Activated CD4-positive, CD25-positive, alpha-beta regulatory T cell (primary cell): ENCODE measurements around the gene MTHFD2.
A peak's percentile ranks its signal among the peaks of the same experiment; 100 is the strongest.
"Not testable (repeated sequence)": the region's sequence is repeated elsewhere in the genome, so short reads cannot be mapped to it uniquely, and the experiment has no call there.

ENCODE experiments used
- DNase-seq, 4 experiments: peaks; one replicate each; lab custom pipeline; 2025; lab: John Stamatoyannopoulos, UW

MTHFD2 gene

DNA sequence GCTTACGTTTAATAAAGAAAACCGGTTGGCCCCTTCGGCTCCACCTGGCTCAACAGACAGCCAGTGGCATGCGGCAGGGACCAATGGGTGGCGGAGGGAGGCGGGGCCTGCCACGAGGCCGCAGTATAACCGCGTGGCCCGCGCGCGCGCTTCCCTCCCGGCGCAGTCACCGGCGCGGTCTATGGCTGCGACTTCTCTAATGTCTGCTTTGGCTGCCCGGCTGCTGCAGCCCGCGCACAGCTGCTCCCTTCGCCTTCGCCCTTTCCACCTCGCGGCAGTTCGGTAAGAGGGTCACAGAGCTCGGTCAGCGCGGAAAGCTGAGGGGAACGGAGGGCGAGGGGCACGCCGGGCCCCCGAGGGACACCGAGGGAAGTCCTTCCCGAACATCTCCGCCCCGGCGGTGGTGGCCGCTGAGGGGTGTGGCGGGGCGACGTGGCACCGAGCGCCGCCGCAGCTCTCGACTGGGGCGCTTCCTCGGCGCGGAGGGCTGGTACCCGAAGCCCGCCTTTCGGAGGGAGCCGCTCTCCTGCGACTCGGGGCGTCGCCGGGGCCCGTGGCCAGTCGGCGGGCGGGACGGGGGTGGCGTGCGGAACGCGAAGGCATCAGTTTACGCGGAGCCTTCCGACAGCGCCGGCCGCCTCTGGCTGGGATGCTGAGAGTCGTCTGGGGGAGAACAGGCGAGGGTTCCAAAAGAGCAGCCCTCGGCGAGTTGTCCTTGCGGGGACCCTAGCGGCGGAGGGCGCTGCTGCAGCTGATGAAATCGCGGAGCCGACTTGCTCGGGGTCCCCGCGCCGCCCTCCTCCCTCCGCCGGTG lies at the start of gene MTHFD2:
MTHFD2 (plus strand) TSS at position 155 of the 814 bp plus-strand sequence; CDS start at position 182, 27 bp downstream.
- DNase-seq, result peak; percentile 77 to 82 (median 79)

DNA sequence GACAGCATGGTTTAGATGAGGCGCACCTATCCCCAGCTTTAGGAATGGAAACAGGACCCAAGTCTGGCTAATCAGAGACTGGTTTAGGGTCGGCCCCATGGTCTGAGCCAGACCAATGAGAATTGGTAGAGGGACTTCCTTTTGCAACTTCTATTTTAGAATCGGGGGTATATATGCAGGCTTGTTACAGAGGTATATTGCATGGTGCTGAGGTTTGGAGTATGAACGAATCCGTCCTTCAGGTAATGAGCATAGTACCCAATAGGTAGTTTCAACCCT lies 49.2 kb upstream of the MTHFD2 start:
- DNase-seq, result no peak

DNA sequence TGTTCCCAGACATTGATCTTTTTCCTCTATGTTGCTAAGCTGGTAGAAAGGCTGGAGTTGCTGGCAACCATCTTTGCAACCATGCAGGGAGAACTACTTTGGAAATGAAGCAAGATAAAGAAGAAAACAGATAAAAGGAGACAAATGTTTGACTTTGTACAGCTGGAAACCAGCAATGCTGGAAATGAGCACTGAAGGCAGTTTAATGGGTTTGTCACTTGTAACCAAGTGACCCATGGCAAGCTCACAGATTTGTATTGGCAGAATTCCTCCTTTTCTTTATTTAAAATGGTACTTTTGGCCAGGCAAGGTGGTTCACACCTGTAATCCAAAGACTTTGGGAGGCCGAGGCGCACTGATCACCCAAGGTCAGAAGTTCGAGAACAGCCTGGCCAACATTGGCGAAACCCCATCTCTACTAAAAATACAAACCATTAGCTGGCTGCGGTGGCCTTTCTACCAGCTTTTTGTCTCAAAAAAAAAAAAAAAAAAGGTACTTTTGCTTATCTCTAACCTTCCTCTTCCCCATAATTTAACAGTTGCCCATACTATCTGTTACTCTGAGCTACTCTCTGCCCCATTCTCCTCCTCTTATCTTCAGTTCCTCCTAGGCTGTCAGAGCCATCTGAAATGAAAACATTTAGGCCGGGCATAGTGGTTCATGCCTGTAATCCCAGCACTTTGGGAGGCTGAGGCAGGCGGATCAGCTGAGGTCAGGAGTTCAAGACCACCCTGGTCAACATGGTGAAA lies 48.7 kb upstream of the MTHFD2 start:
- no peak for DNase-seq

DNA sequence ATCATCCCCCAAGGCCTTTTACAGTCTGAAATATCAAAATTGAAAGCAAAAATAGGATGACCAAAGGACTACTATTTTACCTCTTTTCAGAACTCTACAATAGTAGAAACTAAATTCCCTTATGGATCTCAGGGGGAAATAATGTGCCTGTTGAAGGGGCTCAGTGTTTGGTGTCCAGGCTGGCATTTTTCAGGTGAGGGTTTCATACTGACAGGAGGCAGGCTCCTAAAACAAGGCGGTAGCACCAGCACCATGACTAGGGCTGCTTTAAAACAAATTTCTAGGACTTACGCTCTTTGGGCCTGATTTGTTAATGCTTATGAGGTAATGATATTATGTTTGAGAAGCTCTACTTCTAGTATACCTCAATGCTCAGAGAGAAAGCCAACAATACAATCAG lies 45.5 kb upstream of the MTHFD2 start:
- DNase-seq, result no peak

DNA sequence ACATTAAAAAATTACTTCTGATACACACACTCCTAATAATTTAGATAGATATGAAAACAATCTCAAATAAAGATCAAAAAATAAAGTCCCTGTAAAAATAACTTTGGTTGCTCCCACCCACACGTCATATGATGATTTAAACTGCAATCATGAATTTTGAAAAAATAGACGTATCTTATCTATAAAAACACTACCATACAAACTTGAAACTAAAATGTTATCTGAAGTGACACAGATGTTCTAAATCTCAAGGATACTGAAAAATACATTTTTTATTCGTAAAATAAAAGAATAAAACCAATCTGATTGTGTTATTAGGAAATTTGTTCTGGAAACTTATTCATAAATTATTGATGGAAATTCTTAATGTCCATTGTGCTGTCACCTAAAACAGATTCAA lies 42.6 kb upstream of the MTHFD2 start:
- no peak for DNase-seq

DNA sequence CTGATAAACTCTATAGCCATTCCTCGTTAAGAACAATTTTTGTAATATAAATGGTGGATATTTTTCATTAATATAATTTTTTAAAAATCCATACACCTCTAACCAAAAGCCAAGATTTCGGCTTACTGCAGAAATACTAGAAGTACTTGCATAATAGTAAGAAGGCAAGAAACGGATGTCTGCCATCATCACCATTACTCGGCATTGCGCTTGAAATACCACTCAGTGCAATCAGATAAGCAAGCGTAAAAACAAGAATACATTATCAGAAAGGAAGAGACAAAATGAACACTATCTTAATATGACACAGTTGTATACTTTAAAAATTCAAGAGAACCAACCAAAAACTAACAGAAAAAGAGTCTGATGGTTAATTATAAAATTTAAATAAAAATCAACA lies 35.5 kb upstream of the MTHFD2 start:
- no peak for DNase-seq

DNA sequence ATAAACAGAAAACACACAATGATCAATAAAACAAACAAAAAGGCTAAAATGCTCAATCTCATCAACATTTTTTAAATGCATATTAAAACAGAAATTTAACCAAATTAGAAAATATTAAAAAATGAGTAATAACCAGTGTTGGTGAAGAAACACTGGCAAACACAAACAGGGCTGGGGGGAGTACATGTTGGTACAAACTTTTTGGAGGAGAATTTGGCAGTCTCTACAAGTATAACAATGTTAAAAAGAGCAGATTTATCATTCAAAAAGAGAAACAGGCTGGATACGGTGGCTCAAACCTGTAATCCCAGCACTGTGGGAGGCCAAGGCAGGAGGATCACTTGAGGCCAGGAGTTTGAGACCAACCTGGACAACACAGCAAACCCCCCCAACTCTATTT lies 33.7 kb upstream of the MTHFD2 start:
- DNase-seq, result no peak

DNA sequence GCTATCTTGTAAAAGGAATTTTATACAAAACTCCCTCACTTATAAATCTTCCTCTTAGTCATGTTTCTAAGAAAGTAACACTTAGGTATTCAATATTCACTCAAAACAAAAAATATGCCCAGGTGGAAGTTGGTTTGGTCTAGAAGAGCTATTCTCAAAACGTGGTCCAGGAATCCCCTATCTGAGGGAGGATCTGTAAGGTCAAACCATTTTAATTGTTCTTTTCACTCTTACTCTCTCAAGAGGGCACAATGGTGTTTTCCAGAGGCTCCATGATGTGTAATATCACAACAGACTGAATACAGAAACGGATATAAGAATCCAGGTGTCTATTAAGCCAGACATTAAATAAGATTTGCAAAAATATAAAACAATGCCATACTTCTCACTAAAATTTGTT lies 29.7 kb upstream of the MTHFD2 start:
- DNase-seq, result no peak

DNA sequence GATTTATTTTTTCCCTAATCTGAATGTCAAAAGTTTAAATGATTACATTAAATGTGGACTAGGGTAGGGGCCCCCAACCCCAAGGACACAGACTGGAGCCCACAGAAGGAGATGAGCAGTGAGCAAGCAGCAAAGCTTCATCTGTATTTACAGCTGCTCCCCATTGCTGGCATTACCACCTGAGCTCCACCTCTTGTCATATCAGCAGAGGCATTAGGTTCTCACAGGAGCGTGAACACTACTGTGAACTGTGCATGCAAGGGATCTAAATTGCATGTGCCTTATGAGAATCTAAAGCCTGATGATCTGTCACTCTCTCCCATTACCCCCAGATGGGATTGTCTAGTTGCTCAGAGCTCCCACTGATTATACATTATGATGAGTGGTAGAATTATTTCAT lies 23.5 kb upstream of the MTHFD2 start:
- no peak for DNase-seq

DNA sequence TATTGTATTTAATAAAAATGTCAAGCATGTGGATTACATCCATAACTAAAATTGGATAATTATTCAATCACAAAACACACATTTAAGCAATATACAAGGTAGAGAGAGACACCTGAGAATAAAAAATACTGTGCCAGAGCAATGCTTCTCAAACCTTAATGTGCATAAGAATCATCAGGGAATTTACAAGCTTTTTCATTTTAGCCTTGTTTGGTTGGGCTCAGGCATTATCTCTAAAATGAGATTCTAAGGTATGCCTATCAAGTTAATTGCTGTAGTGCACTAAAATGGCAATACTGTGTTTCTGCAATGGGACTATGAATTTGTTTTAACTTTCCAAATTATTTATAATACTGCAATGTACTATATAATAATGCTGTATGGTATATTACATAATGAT lies 20.7 kb upstream of the MTHFD2 start:
- no peak for DNase-seq

DNA sequence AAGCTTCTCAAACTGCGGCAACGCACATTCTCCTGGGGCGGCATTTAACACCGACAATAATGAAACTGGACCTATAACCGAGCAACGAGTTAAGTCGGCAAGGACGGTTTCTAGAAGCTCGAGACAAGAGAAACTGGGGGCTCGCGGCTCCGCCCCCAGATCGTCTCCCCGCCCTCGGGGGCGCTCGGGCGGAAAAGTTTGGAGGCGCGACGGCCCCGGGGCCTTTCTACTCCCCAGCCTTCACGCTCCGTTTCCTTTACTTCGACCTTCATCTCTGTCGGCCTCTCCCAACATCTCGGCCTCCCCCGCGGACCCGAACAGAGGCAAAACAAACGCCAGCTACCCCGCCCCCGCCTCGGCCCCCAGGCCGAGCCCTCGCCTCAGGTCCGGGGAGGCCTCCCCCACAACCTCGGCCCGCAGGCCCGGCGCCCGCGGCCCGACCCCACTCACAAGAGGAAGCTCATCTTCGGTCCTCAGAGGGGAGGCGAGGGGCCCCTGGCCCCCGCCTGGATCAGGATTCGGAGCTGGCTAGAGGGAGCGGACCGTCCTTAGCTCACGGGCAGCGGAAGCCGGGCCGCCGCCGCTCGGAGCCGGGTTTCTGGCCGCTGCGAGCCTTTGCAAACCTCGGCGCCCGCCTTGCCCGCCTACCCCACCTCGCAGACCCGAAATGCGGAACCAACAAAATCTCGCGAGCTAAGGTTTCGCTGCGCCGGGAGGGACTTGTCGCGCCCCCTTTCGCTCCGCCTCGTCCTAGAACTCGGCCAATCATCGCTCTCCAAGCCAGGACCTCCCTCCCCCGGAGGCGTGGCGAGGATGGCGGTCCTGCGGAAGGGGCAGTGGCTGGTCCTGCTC lies 20.0 kb upstream of the MTHFD2 start, which contains the start of gene MOB1A:
MOB1A (minus strand) TSS at position 669 of the 852 bp plus-strand sequence; CDS start at position 464, 205 bp downstream.
- DNase-seq, result peak; percentile 88 to 95 (median 93)

DNA sequence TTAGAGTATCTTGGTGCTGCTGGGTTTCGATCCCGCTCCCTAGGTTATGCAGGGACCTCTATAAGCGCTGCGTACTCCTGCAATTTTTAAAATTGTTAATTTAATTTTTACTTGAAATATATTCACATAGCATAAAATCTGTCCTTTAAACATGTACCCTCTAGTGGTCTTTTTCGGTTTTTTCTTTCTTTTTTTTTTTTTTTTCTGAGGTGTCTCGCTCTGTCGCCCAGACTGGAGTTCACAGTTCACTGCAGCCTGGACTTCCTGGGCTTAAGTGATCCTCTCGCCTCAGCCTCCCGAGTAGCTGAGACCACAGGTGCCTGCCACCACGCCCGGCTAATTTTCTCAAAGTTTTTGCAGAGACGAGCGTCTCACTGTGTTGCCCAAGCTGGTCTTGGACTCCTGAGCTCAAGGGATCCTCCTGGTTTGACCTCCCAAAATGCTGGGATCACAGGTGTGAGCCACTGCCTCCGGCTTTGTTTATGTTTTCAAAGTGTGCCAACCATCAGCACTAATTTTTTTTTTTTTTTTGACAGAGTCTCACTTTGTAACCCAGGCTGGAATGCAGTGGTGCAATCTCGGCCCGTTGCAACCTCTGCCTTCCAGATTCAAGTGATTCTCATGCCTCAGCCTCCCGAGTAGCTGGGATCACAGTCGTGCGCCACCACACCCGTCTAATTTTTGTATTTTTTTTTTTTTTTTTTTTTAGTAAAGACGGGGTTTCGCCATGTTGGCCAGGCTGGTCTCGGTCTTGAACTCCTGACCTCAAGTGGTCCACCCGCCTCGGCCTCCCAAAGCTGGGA lies 19.2 kb upstream of the MTHFD2 start:
- no peak for DNase-seq

DNA sequence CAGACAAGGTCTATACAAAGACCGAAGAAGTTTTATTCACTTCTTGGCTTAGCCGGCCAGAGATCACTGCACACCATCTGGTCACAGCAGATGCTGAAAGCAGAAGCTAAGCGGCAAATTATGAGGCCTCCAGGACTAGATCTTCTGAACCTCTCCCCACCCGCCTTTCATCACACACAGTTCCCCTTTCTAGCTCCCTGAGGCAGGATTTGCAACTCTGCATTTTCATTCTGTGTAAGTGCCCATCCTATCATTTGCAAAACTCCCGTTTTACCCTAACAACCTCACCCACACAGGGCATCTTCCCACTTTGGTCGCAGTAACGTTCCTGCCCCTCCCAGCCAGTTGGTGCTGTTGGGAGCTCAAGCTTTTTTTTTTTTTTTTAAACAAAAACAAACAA lies 16.7 kb upstream of the MTHFD2 start:
- DNase-seq, result no peak

DNA sequence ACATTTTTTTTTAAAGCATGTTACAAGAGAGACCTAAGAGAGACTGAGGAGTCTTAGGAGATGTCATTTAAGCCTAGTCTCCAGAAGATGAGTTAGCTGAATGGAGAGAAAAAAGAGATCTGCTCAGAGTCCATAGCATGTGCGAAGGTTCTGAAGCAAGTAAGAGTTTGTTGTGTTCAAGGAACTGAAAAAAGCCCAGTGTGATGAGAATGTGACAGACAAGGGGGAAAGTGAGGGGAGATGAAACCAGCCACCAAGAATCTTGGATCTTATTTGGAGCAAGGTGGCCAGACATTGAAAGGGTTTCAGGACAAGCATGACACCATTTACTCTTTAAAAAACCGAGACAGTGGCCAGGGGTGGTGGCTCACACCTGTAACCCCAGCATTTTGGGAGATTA lies 14.5 kb upstream of the MTHFD2 start:
- no peak for DNase-seq

DNA sequence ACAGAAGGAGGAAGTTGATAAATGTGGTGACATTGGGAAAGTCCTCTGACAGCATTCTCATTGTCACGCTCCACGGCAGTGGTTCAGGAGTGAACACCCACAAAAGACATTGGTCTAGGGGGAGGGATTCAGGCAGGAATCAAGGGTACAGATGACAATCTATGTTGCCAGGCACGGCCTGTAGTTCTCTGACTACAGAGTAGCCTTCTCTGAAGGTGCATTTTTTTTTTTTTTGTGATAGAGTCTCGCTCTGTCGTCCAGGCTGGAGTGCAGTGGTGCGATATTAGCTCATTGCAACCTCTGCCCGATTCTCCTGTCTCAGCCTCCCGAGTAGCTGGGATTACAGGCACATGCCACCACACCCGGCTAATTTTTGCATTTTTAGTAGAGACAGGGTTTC lies 12.4 kb upstream of the MTHFD2 start:
- DNase-seq, result no peak

DNA sequence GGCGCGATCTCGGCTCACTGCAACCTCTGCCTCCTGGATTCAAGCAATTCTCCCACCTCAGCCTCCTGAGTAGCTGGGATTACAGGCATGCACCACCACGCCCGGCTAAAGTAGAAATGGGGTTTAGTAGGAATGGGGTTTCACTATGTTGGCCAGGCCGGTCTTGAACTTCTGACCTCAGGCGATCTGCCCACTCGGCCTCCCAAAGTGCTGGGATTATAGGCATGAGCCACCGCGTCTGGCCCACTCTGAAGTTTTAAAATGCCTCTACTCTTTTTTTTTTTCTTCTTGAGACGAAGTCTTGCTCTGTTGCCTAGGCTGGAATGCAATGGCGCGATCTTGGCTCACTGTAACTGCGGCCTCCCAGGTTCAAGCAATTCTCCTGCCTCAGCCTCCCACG lies 11.7 kb upstream of the MTHFD2 start:
- DNase-seq, result not testable (repeated sequence)

DNA sequence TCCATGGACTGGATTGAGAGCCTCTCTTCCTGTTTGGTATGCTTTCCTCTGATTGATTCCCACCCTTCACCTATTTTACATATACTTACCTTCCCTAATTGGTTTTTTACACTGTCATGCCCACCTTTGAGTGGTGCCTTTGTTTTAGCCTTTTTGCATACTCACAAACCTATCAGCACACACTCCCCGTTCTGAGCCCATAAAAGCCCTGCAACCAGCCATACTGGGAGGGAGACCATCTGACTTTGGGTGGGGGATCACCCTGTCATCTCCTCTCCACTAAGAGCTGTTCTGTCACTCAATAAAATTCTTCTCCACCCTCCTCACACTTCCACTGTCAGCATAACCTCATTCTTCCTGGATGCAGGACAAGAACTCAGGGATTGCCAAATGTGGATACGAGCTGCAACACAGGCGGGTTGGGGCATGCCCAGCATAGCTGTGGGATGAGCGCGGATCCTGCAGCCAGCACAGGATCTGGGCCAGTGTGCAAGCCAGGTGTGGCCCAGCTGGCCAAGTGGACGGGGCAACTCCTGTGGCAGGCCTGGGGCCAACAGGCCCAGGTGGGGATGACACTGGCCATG lies 10.3 kb upstream of the MTHFD2 start:
- no peak for DNase-seq

DNA sequence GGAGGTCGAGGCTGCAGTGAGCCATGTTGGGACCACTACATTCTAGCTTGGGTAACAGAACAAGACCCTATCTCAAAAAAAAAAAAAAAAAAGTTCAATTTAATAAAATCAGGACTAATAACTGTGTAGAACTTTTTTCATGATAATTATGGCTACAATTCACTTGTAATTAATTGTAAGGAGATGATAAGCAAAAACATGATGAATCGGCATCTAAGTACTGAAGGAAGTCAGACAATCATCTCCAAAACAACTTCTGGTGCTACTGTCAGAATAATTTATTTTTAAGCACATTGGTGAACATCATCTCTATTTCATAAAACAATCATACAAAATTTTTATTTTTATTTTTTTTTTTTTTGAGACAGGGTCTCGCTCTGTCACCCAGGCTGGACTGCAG lies 9.7 kb upstream of the MTHFD2 start:
- DNase-seq, result no peak

DNA sequence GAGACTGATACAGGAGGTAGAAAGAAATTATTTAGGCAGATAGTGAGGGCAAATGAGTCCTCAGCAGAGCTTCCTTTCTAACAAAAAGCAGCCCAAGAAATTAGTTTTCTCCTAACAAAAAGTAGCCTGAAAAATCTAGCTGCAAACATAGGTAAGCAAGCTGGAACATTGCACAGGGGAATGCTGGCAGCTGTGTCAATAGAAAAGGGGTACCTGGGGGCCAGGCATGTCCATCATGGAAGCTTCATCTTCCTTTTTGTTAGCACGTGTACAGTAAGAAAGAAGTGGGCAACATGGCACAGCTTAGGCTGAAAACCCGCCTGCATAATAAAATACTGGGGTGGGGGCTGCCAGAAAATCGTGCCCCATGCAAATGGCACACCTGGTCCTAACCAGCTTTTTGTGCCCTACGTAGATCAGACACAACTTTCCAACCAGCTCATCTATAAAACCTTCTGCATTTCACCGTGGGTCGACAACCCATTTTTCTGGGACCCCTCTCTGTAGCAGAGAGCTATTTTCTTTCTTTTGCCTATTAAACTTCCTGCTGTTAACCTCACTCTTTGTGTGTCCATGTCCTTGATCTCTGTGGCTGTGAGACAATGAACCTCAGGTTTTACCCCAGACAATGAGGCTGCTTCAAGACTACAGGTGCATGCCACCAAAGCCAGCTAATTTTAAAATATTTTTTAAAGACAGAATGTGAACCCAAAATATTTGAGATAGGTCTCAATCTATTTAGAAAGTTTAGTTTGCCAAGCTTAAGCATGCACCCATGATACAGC lies 6.6 kb upstream of the MTHFD2 start:
- DNase-seq, result no peak

DNA sequence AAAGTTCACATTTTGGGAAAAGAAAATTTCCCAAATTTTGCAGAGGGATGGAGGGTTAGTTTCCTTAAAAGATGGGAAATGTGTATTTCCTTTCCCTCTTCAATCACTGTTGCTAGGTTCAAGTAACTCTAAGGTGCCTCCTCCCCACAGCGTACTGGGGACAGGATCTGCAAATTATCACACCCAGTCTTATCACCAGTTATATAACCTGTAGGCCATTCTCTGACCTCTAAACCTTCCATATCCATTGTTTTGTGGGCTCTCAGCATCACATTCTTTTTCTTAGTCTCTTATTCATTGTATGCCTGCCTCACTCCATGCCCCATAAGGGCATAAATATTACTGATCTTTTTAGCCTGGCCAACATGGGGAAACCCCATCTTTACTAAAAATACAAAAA lies 3.6 kb upstream of the MTHFD2 start:
- DNase-seq, result no peak

DNA sequence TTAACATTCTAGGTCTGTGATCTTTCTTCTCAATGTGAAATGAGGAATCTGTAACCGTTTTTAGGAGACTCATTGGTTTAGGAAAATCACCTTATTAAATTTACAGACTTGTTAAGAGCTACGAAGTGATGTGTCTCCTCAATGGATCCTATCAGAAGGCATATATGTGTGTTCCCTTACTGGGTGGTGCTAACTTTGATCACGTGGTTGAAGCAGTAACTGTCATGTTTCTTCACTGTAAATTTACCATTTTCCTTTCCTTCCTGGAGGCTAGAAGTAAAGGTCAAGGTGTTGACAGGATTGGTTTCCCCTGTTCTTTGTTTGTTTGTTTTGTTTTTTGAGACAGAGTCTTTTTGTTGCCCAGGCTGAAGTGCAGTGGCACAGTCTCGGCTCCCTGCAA lies 1.4 kb upstream of the MTHFD2 start:
- DNase-seq, result no peak
